Lung (tissue), 12 donors: Measurements from ENCODE around the gene MAPK4. TPM values are rescaled to one million over a fixed set of nuclear protein-coding genes. Genes with fewer than 3 reads are reported as not detected.
A peak's percentile ranks its signal among the peaks of the same experiment; 100 is the strongest.

ENCODE experiments used
- ATAC-seq: fragments of 200-7000 bp; cut with Tn5 transposase; one replicate; pipeline ENCODE4 v1.9.1; 2020; ENCODE audit warnings: moderate number of reproducible peaks; ENCODE audit not compliant: insufficient read depth, low FRiP score
- DNase-seq, 3 donors: peaks; one replicate each; pipeline ENCODE4 v3.0.0-alpha.2; 2013 to 2017
- H3K27ac ChIP-seq, 2 donors: one replicate each; pipeline ENCODE4 v1.5.1; 2013; ENCODE audit warnings: mild to moderate bottlenecking in 2 of 2, moderate library complexity in 2 of 2, control low read depth in 1 of 2, inconsistent platforms in 1 of 2, low read depth in 1 of 2, low read length in 1 of 2
- H3K27me3 ChIP-seq, 3 donors: one replicate each; pipeline ENCODE4 v1.5.1; 2013; ENCODE audit warnings: low read length in 2 of 3; ENCODE audit not compliant: control insufficient read depth in 3 of 3, insufficient read depth in 3 of 3
- H3K36me3 ChIP-seq, 4 donors: one replicate each; pipeline ENCODE4 v1.5.1; 2013; ENCODE audit warnings: low read length in 4 of 4, mild to moderate bottlenecking in 1 of 4, moderate library complexity in 1 of 4; ENCODE audit not compliant: control insufficient read depth in 4 of 4, insufficient read depth in 4 of 4
- H3K4me1 ChIP-seq, 5 donors: one replicate each; pipeline ENCODE4 v1.5.1; 2013; ENCODE audit warnings: low read length in 5 of 5, mild to moderate bottlenecking in 2 of 5, moderate library complexity in 1 of 5; ENCODE audit not compliant: control insufficient read depth in 5 of 5, insufficient read depth in 5 of 5
- H3K4me3 ChIP-seq: one replicate; pipeline ENCODE4 v1.5.1; 2013; ENCODE audit warnings: mild to moderate bottlenecking, control low read depth, moderate library complexity
- H3K9ac ChIP-seq, 2 donors: one replicate each; pipeline ENCODE4 v1.5.1; 2013; ENCODE audit warnings: low read length in 2 of 2, control low read depth in 1 of 2; ENCODE audit not compliant: insufficient read depth in 1 of 2
- H3K9me3 ChIP-seq, 4 donors: one replicate each; pipeline ENCODE4 v1.5.1; 2013; ENCODE audit warnings: low read length in 3 of 4, mild to moderate bottlenecking in 1 of 4, moderate library complexity in 1 of 4; ENCODE audit not compliant: control insufficient read depth in 4 of 4, insufficient read depth in 3 of 4
- CTCF ChIP-seq: IDR thresholded peaks from 2 replicates; pipeline ENCODE4 v1.5.1; 2012; ENCODE audit warnings: mild to moderate bottlenecking; ENCODE audit errors: control extremely low read depth, extremely low read depth
- WGBS, 2 donors: extraction: QIAGEN DNeasy Blood & Tissue Kit; methylation state at CpG; one replicate each; pipeline ENCODE4 v1.1.7; 2013; 5-methylcytosine and 5-hydroxymethylcytosine counted together
- polyA plus RNA-seq, 2 donors: library from polyadenylated mRNA; stranded (reverse); fragments of 200-250 nt; gene quantifications; one replicate each; pipeline ENCODE4 v1.2.1, GENCODE V29; 2013
- total RNA-seq, 2 donors: library from RNA; depleted of rRNA in 1 of 2; stranded (reverse); fragments of >200 nt in 1 of 2; gene quantifications; one replicate each; pipeline ENCODE4 v1.2.1, GENCODE V29; 2014 to 2021
- donor health status: control.
- donor health status: control.
- donor health status: Bipolar disorder and iron deficiency.
- donor health status: healthy.
- donor health status: DM: yes; HTN: yes; CAD: no.

Gene MAPK4
- total and polyA plus RNA-seq, 4 donors: 1.8 to 10.7 (median 3.9) TPM

GRCh38 chr18:50619861-50620275 is 60.0 kb downstream of the MAPK4 start:
- Histone ChIP-seq H3K9me3 (no peaks in the 10 kb centered on the region), H3K27ac (no peak overlapping the region), H3K27me3 (no peaks in the 10 kb centered on the region), H3K4me3 (no peak overlapping the region), H3K36me3 (no peaks in the 10 kb centered on the region), H3K9ac (no peak overlapping the region), H3K4me1 (peaks cover 0 to 20% (median 4%) of the 10 kb centered on the region in 5 donors)
- DNase-seq (peak; percentile 80 to 87 (median 85)), ATAC-seq (no peak)
- WGBS, 2 donors: 68 to 77% methylated on average over 4 of the region's 4 CpGs
- no peak for TF ChIP-seq CTCF

- DNase-seq: peak in 1 of 3 donors; percentile 29
- H3K9me3 ChIP-seq: no peaks in the 10 kb centered on the region
- WGBS, 2 donors: 87 to 90% methylated on average over 2 of the region's 2 CpGs
- H3K36me3 ChIP-seq: no peaks in the 10 kb centered on the region
- ATAC-seq: no peak
- peaks cover 0 to 20% (median 4%) of the 10 kb centered on the region in 5 donors for H3K4me1 ChIP-seq
- H3K4me3 ChIP-seq: no peak overlapping the region
- H3K27me3 ChIP-seq: no peaks in the 10 kb centered on the region
- no peak overlapping the region for H3K9ac ChIP-seq
- TF ChIP-seq CTCF: no peak
- H3K27ac ChIP-seq: no peak overlapping the region
These were observed 60.4 kb downstream of the MAPK4 start for GRCh38 chr18:50620319-50620718.

- Histone ChIP-seq H3K4me3 (no peak overlapping the region), H3K27me3 (no peaks in the 10 kb centered on the region), H3K9me3 (no peaks in the 10 kb centered on the region), H3K36me3 (no peaks in the 10 kb centered on the region), H3K9ac (no peak overlapping the region), H3K4me1 (peaks cover 0 to 20% (median 4%) of the 10 kb centered on the region in 5 donors), H3K27ac (no peak overlapping the region)
- TF ChIP-seq CTCF: no peak
- 73 to 85% methylated on average over 2 of the region's 2 CpGs for WGBS, 2 donors
- peak in 2 of 3 donors; percentile 37 to 76 for DNase-seq
- no peak for ATAC-seq
These were observed 61.5 kb downstream of the MAPK4 start for GRCh38 chr18:50621366-50621765.

- H3K36me3 ChIP-seq: no peaks in the 10 kb centered on the region
- no peak overlapping the region for H3K27ac ChIP-seq
- H3K9me3 ChIP-seq: no peaks in the 10 kb centered on the region
- DNase-seq (no peak), ATAC-seq (no peak)
- H3K27me3 ChIP-seq: no peaks in the 10 kb centered on the region
- no peak overlapping the region for H3K4me3 ChIP-seq
- WGBS, 2 donors: 76 to 86% methylated on average over 3 of the region's 3 CpGs
- H3K4me1 ChIP-seq: peaks cover 0 to 23% (median 4%) of the 10 kb centered on the region in 5 donors
- no peak overlapping the region for H3K9ac ChIP-seq
- no peak for TF ChIP-seq CTCF
These were observed 62.4 kb downstream of the MAPK4 start for GRCh38 chr18:50622320-50622719.
